Lower lobe of right lung (tissue), 2 donors: Measurements from ENCODE around the gene VSIG8. TPM values are rescaled to one million over a fixed set of nuclear protein-coding genes. Genes with fewer than 3 reads are reported as not detected.
"Not testable (repeated sequence)": the region's sequence is repeated elsewhere in the genome, so short reads cannot be mapped to it uniquely, and the experiment has no call there.

Experiments used
- ATAC-seq, 2 donors: fragments of 200-7000 bp; cut with Tn5 transposase; one replicate each; pipeline ENCODE4 v1.9.1; 2020 to 2022; ENCODE audit warnings: mild to moderate bottlenecking in 2 of 2, moderate library complexity in 2 of 2
- DNase-seq: peaks from one replicate; pipeline ENCODE4 v3.0.0-alpha.2; 2020
- H3K27ac ChIP-seq: fragments of 200-600 bp; one replicate; pipeline ENCODE4 v1.8.0; 2022
- H3K27me3 ChIP-seq: fragments of 200-600 bp; one replicate; pipeline ENCODE4 v1.8.0; 2022; ENCODE audit warnings: low read depth
- H3K36me3 ChIP-seq: fragments of 200-600 bp; one replicate; pipeline ENCODE4 v1.8.0; 2022; ENCODE audit warnings: mild to moderate bottlenecking
- H3K4me1 ChIP-seq: fragments of 200-600 bp; one replicate; pipeline ENCODE4 v1.8.0; 2022
- H3K4me3 ChIP-seq: fragments of 200-600 bp; one replicate; pipeline ENCODE4 v1.8.0; 2022; ENCODE audit warnings: mild to moderate bottlenecking
- H3K9me3 ChIP-seq: fragments of 200-600 bp; one replicate; pipeline ENCODE4 v1.8.0; 2022
- CTCF ChIP-seq: fragments of 200-600 bp; IDR thresholded peaks from one replicate; pipeline ENCODE4 v1.8.0; 2022; ENCODE audit warnings: antibody characterized with exemption, mild to moderate bottlenecking
- intact Hi-C: fragments of 100-400 bp; cut with DNase I; formaldehyde crosslinking; loops from one replicate; pipeline ENCODE4 v1.11.0; 2022
- total RNA-seq: library from RNA; stranded (reverse); fragmentation: NEBNext Ultra II Directional; extraction: Animal tissue kit (Norgen Biotek cat#: 25700); gene quantifications from one replicate; pipeline ENCODE4 v1.2.1, GENCODE V29; 2021
- donor health status: DM: no; HTN: yes; CAD: no; lungs with severe emphysema.

Gene VSIG8
- total RNA-seq, 1 donor from 2014 or later: 0.35 TPM

DNA sequence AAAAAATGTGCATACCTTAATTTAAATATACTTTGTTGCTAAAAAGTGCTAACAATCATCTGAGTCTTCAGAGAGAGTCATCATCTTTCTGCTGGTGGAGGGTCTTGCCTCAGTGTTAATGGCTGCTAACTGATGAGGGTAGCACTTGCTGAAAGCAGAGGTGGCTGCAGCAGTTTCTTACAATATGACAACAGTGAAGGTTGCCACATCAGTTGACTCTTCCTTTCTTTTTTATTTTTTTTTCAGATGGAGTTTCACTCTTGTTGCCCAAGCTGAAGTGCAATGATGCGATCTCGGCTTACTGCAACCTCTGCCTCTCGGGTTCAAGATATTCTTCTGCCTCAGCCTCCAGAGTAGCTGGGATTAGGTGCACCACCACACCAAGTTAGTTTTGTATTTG lies 40.1 kb upstream of the VSIG8 start:
- no peak for TF ChIP-seq CTCF
- Histone ChIP-seq H3K27ac (no peak overlapping the region), H3K27me3 (no peaks in the 10 kb centered on the region), H3K4me1 (peaks cover 28% of the 10 kb centered on the region), H3K36me3 (no peaks in the 10 kb centered on the region), H3K4me3 (no peak overlapping the region), H3K9me3 (no peaks in the 10 kb centered on the region)
- intact Hi-C loops: no loop called here
- no peak for ATAC-seq
- no peak for DNase-seq

DNA sequence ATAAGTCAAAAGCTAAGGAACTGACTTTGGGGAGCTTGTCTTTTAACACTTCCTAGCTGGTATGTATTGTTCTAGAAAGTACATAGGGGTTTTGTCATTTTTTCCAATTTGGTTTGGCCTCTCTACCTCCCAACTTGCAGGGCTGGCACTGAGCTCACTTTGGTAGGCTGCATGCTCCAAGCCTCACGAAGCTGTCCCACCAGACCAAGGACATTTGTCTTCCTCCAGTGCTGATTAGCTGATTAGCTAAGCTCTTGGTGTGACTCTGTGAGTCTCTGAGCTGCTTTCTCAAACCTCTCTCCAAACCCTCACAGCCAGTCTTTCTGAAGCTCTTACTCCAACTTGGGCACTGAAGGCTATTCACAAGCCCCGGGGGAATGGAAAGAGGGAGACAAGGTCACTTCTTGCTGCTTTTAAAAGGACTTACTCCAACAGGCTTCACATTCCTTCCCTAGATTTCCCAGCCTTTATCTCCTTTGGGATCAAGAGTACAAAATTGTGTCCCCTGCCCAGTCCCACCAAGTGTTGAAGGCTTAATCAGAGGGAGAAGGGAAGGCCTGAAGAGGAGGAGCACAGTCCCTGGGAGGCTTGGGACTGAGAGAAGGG lies 38.4 kb upstream of the VSIG8 start:
- DNase-seq (no peak), ATAC-seq (no peak)
- no peak for TF ChIP-seq CTCF
- no peaks in the 10 kb centered on the region for H3K36me3 ChIP-seq
- peaks cover 45% of the 10 kb centered on the region for H3K4me1 ChIP-seq
- H3K4me3 ChIP-seq: no peak overlapping the region
- H3K27ac ChIP-seq: peak overlapping the region; percentile 86
- H3K9me3 ChIP-seq: no peaks in the 10 kb centered on the region
- H3K27me3 ChIP-seq: no peaks in the 10 kb centered on the region
- intact Hi-C loops: no loop called here

DNA sequence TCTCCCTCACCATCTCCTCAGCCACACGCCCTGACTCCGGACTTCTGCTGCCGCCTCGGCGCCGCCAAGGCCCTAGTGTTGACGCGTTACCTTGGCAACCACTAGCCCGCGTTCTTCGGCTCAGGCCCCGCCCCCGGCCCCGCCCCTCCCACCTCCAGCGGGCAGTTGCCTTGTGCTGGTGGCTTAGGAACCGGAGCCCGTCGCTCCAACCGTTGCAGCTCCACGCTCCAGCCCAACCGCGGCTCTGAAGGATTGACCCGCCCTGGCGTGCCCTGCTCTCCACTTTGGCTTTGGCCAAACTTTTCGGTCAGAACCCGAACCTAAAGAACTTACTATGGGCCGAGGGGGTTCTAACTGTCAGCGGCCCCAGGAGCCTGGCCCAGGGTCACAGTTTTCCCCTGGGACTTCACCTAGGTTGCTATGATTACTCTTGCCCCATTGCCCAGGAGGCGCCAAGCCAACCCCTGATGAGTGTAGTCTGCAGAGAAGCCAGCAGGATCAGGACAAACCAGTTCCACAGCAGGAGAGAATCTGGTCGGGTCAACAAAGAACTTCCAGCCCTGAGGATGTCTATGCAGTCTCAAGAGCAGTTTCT lies 37.7 kb upstream of the VSIG8 start, which contains the start of gene CFAP45:
CFAP45 (minus strand) TSS at position 80 of the 595 bp plus-strand sequence; CDS start at position 13, 67 bp downstream.
- peak; percentile 95 for ATAC-seq
- peak; percentile 93 for DNase-seq
- no peaks in the 10 kb centered on the region for H3K9me3 ChIP-seq
- intact Hi-C loops: no loop called here
- H3K27me3 ChIP-seq: no peaks in the 10 kb centered on the region
- peak within 1 kb of the TSS; percentile 86 for H3K27ac ChIP-seq
- H3K36me3 ChIP-seq: no peaks in the 10 kb centered on the region
- H3K4me3 ChIP-seq: peak within 1 kb of the TSS; percentile 17
- TF ChIP-seq CTCF: no peak
- peaks cover 52% of the 10 kb centered on the region for H3K4me1 ChIP-seq

GRCh38 chr1:159899634-159900033 lies 37.2 kb upstream of the VSIG8 start:
- H3K27me3 ChIP-seq, ATAC-seq, H3K9me3 ChIP-seq, H3K36me3 ChIP-seq, DNase-seq, intact Hi-C loops: not testable (repeated sequence)
- Histone ChIP-seq H3K4me1 (peaks cover 53% of the 10 kb centered on the region), H3K4me3 (peak overlapping the region; percentile 17), H3K27ac (peak overlapping the region; percentile 86)

DNA sequence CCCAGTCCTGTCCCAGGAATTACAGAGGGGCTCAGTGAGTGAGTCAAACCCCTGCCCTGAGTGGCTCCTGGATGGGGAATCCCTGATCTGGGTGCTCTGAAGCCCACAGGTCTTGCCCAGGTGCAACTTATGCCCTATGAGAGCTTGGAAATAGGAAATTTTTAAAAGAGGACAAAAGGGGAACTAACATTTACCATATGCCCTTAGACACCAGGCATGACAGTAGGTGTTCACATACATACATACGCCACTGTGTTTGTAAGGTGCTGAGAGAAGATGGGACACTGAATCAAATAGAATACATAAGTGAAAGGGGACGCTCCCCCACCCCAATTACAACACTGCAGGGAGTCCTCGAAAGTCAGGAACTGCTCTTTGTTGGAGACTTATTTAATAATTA lies 36.1 kb upstream of the VSIG8 start:
- no peak for ATAC-seq
- H3K9me3 ChIP-seq: no peaks in the 10 kb centered on the region
- no peak overlapping the region for H3K4me3 ChIP-seq
- intact Hi-C loops: no loop called here
- DNase-seq: no peak
- TF ChIP-seq CTCF: no peak
- peak overlapping the region; percentile 28 for H3K27ac ChIP-seq
- H3K4me1 ChIP-seq: peaks cover 53% of the 10 kb centered on the region
- no peaks in the 10 kb centered on the region for H3K36me3 ChIP-seq
- no peaks in the 10 kb centered on the region for H3K27me3 ChIP-seq

DNA sequence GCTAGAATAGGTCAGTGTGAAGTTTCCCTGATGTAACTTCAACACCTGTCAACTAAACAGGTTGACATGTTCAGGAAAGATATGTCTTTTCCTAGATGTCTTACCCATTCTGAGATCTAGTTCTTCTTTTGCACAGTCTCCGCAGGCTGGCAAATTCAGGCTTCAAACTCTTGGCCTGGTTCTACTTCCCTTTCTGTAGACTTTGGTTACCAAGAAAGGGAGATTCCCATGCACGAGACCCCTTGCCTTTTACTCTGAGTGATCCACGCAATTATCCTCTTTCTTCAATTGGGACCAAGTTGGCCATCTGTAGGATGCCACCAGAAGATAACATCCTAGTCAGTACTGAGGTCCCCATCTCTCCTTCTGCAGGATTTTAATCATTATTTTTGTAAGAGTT lies 35.5 kb upstream of the VSIG8 start:
- DNase-seq (no peak), ATAC-seq (no peak)
- H3K27me3 ChIP-seq: no peaks in the 10 kb centered on the region
- H3K4me3 ChIP-seq: no peak overlapping the region
- no peaks in the 10 kb centered on the region for H3K9me3 ChIP-seq
- peak overlapping the region; percentile 28 for H3K27ac ChIP-seq
- intact Hi-C loops: no loop called here
- H3K4me1 ChIP-seq: peaks cover 53% of the 10 kb centered on the region
- no peaks in the 10 kb centered on the region for H3K36me3 ChIP-seq
- no peak for TF ChIP-seq CTCF
